ENCODE data around the gene GLIS1. TPM values are rescaled to one million over a fixed set of nuclear protein-coding genes. Genes with fewer than 3 reads are reported as not detected.

GLIS1 gene
- total RNA-seq, 1 experiment from 2014 or later, result 0.39 TPM

DNA sequence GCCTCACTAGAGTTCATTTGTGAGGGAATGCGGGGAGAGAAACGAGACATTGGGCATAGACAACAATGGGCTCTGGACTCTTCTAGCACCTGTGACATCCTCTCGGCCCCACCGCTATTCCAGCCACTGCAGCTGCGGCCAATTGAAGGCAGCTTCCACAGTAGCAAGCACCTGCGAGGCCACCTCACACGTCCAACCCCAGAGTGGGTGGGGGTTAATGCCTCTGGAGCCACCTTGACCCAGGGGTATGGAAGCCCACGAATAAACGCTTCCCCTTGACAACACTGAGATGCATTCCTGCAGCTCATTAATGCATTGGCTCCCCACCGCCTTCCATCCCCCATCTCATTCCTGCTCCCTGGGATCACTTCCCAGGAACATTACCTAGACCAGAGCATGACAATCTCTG, 104.4 kb downstream of the GLIS1 start:
- Histone ChIP-seq H3K4me1 (ENCODE audit: control insufficient read depth in 1 of 2, insufficient read depth in 2 of 2, low read length in 2 of 2) (peaks cover 3 to 6% of the 10 kb centered on the region in 2 experiments; a peak in 3 of 4 replicates), H3K27ac (ENCODE audit: low read depth, low read length) (no peak overlapping the region), H3K36me3 (ENCODE audit: control insufficient read depth in 1 of 2, insufficient read depth in 2 of 2, low read length in 2 of 2) (no peaks in the 10 kb centered on the region), H3K9me3 (ENCODE audit: control insufficient read depth in 1 of 2, insufficient read depth in 1 of 2, low read depth in 1 of 2, low read length in 2 of 2) (no peaks in the 10 kb centered on the region), H4K20me1 (ENCODE audit: insufficient read depth) (no peaks in the 10 kb centered on the region), H3K9me2 (ENCODE audit: insufficient read depth) (no peaks in the 10 kb centered on the region), H3K9ac (ENCODE audit: low read length) (no peak overlapping the region), H2AFZ (ENCODE audit: low read depth, low read length, poor library complexity, severe bottlenecking) (no peak overlapping the region), H3K4me3 (replicated peaks in 1 of 2; ENCODE audit: low read depth in 1 of 2, low read length in 2 of 2) (no peak overlapping the region), H3K79me2 (ENCODE audit: insufficient read depth, low read length) (no peaks in the 10 kb centered on the region), H3K4me2 (ENCODE audit: low read length) (no peak overlapping the region), H3K27me3 (ENCODE audit: insufficient read depth, low read length) (no peaks in the 10 kb centered on the region; the same call in none of the 2 replicates)
- ChIA-PET RAD21 (ENCODE audit: low non-redundant PET in 1 of 2, low total read pairs in 2 of 2, uncharacterized antibody in 2 of 2, unreplicated experiment in 2 of 2) (no interaction called here), POLR2A (no interaction called here), CTCF (no interaction called here)
- ATAC-seq (no peak), DNase-seq (ENCODE audit: low read depth, low spot score) (no peak)
- TF ChIP-seq TCF7L2 (IDR thresholded peaks at IDR 0.05; ENCODE audit: borderline replicate concordance, extremely low read depth, insufficient read depth, insufficient read length) (no peak), ZNF274 (IDR thresholded peaks at IDR 0.05; ENCODE audit: low read depth, low read length) (no peak), EGR1 (IDR thresholded peaks at IDR 0.05; ENCODE audit: low read depth) (no peak), YY1 (IDR thresholded peaks at IDR 0.05; ENCODE audit: extremely low read depth, insufficient replicate concordance, low read depth, low read length) (no peak), POLR2A (IDR thresholded peaks at IDR 0.05; ENCODE audit: borderline replicate concordance, extremely low read depth, insufficient read depth, insufficient read length) (no peak), SIN3A (IDR thresholded peaks at IDR 0.05; ENCODE audit: low read depth) (no peak), CEBPB (IDR thresholded peaks at IDR 0.05; ENCODE audit: low read depth) (no peak), JUND (IDR thresholded peaks at IDR 0.05) (no peak)
- TF ChIP-seq, protein P1, sequence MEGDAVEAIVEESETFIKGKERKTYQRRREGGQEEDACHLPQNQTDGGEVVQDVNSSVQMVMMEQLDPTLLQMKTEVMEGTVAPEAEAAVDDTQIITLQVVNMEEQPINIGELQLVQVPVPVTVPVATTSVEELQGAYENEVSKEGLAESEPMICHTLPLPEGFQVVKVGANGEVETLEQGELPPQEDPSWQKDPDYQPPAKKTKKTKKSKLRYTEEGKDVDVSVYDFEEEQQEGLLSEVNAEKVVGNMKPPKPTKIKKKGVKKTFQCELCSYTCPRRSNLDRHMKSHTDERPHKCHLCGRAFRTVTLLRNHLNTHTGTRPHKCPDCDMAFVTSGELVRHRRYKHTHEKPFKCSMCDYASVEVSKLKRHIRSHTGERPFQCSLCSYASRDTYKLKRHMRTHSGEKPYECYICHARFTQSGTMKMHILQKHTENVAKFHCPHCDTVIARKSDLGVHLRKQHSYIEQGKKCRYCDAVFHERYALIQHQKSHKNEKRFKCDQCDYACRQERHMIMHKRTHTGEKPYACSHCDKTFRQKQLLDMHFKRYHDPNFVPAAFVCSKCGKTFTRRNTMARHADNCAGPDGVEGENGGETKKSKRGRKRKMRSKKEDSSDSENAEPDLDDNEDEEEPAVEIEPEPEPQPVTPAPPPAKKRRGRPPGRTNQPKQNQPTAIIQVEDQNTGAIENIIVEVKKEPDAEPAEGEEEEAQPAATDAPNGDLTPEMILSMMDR (IDR thresholded peaks at IDR 0.05 in 2 of 3, conservative IDR thresholded peaks at IDR 0.05 in 1 of 3; ENCODE audit: borderline replicate concordance in 1 of 3, insufficient read depth in 1 of 3, low read depth in 2 of 3, low read length in 2 of 3), result no peak
- TF ChIP-seq, protein P2, sequence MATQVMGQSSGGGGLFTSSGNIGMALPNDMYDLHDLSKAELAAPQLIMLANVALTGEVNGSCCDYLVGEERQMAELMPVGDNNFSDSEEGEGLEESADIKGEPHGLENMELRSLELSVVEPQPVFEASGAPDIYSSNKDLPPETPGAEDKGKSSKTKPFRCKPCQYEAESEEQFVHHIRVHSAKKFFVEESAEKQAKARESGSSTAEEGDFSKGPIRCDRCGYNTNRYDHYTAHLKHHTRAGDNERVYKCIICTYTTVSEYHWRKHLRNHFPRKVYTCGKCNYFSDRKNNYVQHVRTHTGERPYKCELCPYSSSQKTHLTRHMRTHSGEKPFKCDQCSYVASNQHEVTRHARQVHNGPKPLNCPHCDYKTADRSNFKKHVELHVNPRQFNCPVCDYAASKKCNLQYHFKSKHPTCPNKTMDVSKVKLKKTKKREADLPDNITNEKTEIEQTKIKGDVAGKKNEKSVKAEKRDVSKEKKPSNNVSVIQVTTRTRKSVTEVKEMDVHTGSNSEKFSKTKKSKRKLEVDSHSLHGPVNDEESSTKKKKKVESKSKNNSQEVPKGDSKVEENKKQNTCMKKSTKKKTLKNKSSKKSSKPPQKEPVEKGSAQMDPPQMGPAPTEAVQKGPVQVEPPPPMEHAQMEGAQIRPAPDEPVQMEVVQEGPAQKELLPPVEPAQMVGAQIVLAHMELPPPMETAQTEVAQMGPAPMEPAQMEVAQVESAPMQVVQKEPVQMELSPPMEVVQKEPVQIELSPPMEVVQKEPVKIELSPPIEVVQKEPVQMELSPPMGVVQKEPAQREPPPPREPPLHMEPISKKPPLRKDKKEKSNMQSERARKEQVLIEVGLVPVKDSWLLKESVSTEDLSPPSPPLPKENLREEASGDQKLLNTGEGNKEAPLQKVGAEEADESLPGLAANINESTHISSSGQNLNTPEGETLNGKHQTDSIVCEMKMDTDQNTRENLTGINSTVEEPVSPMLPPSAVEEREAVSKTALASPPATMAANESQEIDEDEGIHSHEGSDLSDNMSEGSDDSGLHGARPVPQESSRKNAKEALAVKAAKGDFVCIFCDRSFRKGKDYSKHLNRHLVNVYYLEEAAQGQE (IDR thresholded peaks at IDR 0.05; ENCODE audit: low read depth), result no peak
- intact Hi-C loops (cut with micrococcal nuclease), result no loop called here
- no TSS peak for BruUV-seq (replicated peaks)
